ENCODE data around the gene ERVW-1. TPM values are rescaled to one million over a fixed set of nuclear protein-coding genes. Genes with fewer than 3 reads are reported as not detected.
A peak's percentile ranks its signal among the peaks of the same experiment; 100 is the strongest.

Gene ERVW-1
- total and polyA plus RNA-seq, 2 of the 13 experiments (the other 11 are each of a cell fraction or from before 2014, with no cell fraction given) = not detected

GRCh38 chr7:92423710-92424131 lies 54.0 kb downstream of the ERVW-1 start (continued):
- peak; percentile 38; the same call in 1 of the 2 replicates for TF ChIP-seq ZNF646 (CRISPR knock-in tag; IDR thresholded peaks at IDR 0.05)
- peak; percentile 16; the same call in 1 of the 2 replicates for TF ChIP-seq FOXP1 (IDR thresholded peaks at IDR 0.05)
- no peak for TF ChIP-seq FOXP1 (CRISPR knock-in tag; IDR thresholded peaks at IDR 0.05)

- H4K20me1 ChIP-seq (ENCODE audit: insufficient read depth, low read length) = no peaks in the 10 kb centered on the region
- H3K9me3 ChIP-seq (ENCODE audit: low read length) = no peaks in the 10 kb centered on the region
- BruUV-seq (replicated peaks) = no TSS peak
- no peaks in the 10 kb centered on the region for H3K27me3 ChIP-seq (ENCODE audit: control insufficient read depth in 1 of 2, insufficient read depth in 2 of 2, low read length in 2 of 2)
- TF ChIP-seq RAD51 (IDR thresholded peaks at IDR 0.05; ENCODE audit: borderline replicate concordance) (no peak), MIER2 (CRISPR knock-in tag; IDR thresholded peaks at IDR 0.05) (no peak), KDM5A (IDR thresholded peaks at IDR 0.05; ENCODE audit: borderline replicate concordance, low read length) (no peak), KDM5B (CRISPR knock-in tag; IDR thresholded peaks at IDR 0.05; ENCODE audit: borderline replicate concordance) (no peak), ZNF678 (CRISPR knock-in tag; IDR thresholded peaks at IDR 0.05) (no peak), AGO1 (IDR thresholded peaks at IDR 0.05; ENCODE audit: low read depth, low read length, poor library complexity, severe bottlenecking) (no peak), ETS1 (CRISPR knock-in tag; IDR thresholded peaks at IDR 0.05) (no peak), ZNF280B (CRISPR knock-in tag; IDR thresholded peaks at IDR 0.05; ENCODE audit: borderline replicate concordance) (no peak), ASH2L (IDR thresholded peaks at IDR 0.05; ENCODE audit: insufficient read length, low read depth, low read length) (no peak), BHLHE40 (IDR thresholded peaks at IDR 0.05; ENCODE audit: low read length) (no peak)
- no peak overlapping the region for H3K4me3 ChIP-seq (replicated peaks in 1 of 3; ENCODE audit: insufficient read depth in 1 of 3, low read depth in 2 of 3, low read length in 3 of 3)
- POLR2A ChIA-PET = interaction anchor here (1.9 kb wide), 1 partner anchor 24 kb away, joined by 15 read pairs; the partner anchor contains the start of gene GATAD1
- FAIRE-seq (no peak), DNase-seq (ENCODE audit: low spot score) (no peak), ATAC-seq (no peak)
- intact Hi-C loops (cut with micrococcal nuclease; ENCODE audit: unreplicated experiment) = loop anchor here (5.0 kb wide), 1 partner anchor 39 kb away; no protein-coding TSS in a partner anchor
- no peak overlapping the region for H2AFZ ChIP-seq (ENCODE audit: low read length)
- no peaks in the 10 kb centered on the region for H3K79me2 ChIP-seq (ENCODE audit: insufficient read depth, low read length)
- in situ Hi-C loops (cut with HindIII; ENCODE audit: extremely low pct_ligation_motif_present, low pct_unique_long_range_greater_than_20kb) = no loop called here
- H3K4me1 ChIP-seq (ENCODE audit: insufficient read depth, low read length) = peaks cover 21% of the 10 kb centered on the region
- no peaks in the 10 kb centered on the region for H3K36me3 ChIP-seq (replicated peaks in 1 of 2; ENCODE audit: control insufficient read depth in 1 of 2, insufficient read depth in 2 of 2, low read length in 2 of 2)
- WGBS (ENCODE audit: low lambda C conversion rate) = 50% methylated on average over 2 of the region's 6 CpGs
- no peak overlapping the region for H3K9ac ChIP-seq (ENCODE audit: insufficient read depth, low read depth, low read length)
- CTCF ChIA-PET (ENCODE audit: low intra/inter-chr PET ratio, low total read pairs) = no interaction called here
- no peak overlapping the region for H3K27ac ChIP-seq (ENCODE audit: extremely low read length, insufficient read depth, low read length)
- H3K4me2 ChIP-seq (ENCODE audit: low read depth, low read length) = no peak overlapping the region
Measured at GRCh38 chr7:92422926-92423325, 54.8 kb downstream of the ERVW-1 start.
